ENCODE data around the gene HNRNPUL1.

- TF ChIP-seq CTCF (optimal IDR thresholded peaks at IDR 0.05 in 1 of 3, IDR thresholded peaks at IDR 0.05 in 1 of 3, conservative IDR thresholded peaks at IDR 0.05 in 1 of 3; ENCODE audit: extremely low read depth in 1 of 3, insufficient read depth in 2 of 3, low read length in 3 of 3) (no peak), EZH2 (IDR thresholded peaks at IDR 0.05; ENCODE audit: low read length) (no peak)
Measured at GRCh38 chr19:41330481-41330880, 66.3 kb downstream of the HNRNPUL1 start.
